K562 (cell line): ENCODE measurements around the gene ZKSCAN3. TPM values are rescaled to one million over a fixed set of nuclear protein-coding genes. Genes with fewer than 3 reads are reported as not detected.

ENCODE experiments used
- FOS ChIP-seq: IDR thresholded peaks from 3 replicates; pipeline ENCODE4 v1.6.1; 2011; ENCODE audit not compliant: insufficient read length; ENCODE audit errors: extremely low read depth
- FUS ChIP-seq: fragments of 200-400 bp; formaldehyde crosslinking; optimal IDR thresholded peaks from 2 replicates; pipeline ENCODE3; 2017; ENCODE audit warnings: low read depth, low read length
- MAFF ChIP-seq: IDR thresholded peaks from 2 replicates; pipeline ENCODE4 v1.6.1; 2012; ENCODE audit warnings: low read length, improper control_type of control experiment
- POLR2AphosphoS2 ChIP-seq: IDR thresholded peaks from 2 replicates; pipeline ENCODE4 v1.6.1; 2012; ENCODE audit warnings: low read length, improper control_type of control experiment
- POLR3A ChIP-seq: IDR thresholded peaks from 2 replicates; pipeline ENCODE4 v1.6.1; 2011; ENCODE audit warnings: borderline replicate concordance, mild to moderate bottlenecking, moderate library complexity; ENCODE audit not compliant: insufficient read length, insufficient read depth; ENCODE audit errors: extremely low read depth
- RBM39 ChIP-seq: fragments of 200-400 bp; formaldehyde crosslinking; optimal IDR thresholded peaks from 2 replicates; pipeline ENCODE3; 2018; ENCODE audit warnings: low read depth, low read length
- SOX6 ChIP-seq: fragments of 450-650 bp; IDR thresholded peaks from 2 replicates; pipeline ENCODE4 v1.6.1; 2014; ENCODE audit warnings: mild to moderate bottlenecking
- TAF1 ChIP-seq: IDR thresholded peaks from 2 replicates; pipeline ENCODE4 v1.6.1; 2011; ENCODE audit warnings: mild to moderate bottlenecking, low read length, moderate library complexity; ENCODE audit not compliant: insufficient read depth, control insufficient read depth, severe bottlenecking; ENCODE audit errors: extremely low read depth
- TCF7 ChIP-seq: sonication (generic); IDR thresholded peaks from 2 replicates; pipeline ENCODE4 v1.6.1; 2016; ENCODE audit warnings: antibody characterized with exemption, borderline replicate concordance
- ZNF263 ChIP-seq: sonication (generic); formaldehyde crosslinking; IDR thresholded peaks from 2 replicates; pipeline ENCODE4 v1.8.0; 2022; ENCODE audit warnings: mild to moderate bottlenecking, missing genetic modification reagents, borderline replicate concordance
- ZNF324 ChIP-seq: fragments of 250-450 bp; sonication (Bioruptor Pico); IDR thresholded peaks from 2 replicates; pipeline ENCODE4 v1.4.0; 2020; ENCODE audit warnings: mild to moderate bottlenecking
- ZNF696 ChIP-seq: fragments of 250-450 bp; sonication (Bioruptor Pico); conservative IDR thresholded peaks from 2 replicates; pipeline ENCODE4 v1.4.0; 2020; ENCODE audit warnings: mild to moderate bottlenecking, moderate library complexity
- polyA plus RNA-seq, 8 experiments: library from polyadenylated mRNA; depleted of rRNA in 4 of 8; stranded (reverse) in 5 of 8; unstranded in 3 of 8; fragments of >200 nt; fragmentation: Nextera tagmentation in 2 of 8; fragmentation: Illumina TruSeq in 1 of 8; extraction: Ambion mirVana in 2 of 8; extraction: Trizol in 1 of 8; gene quantifications; 2 replicates each; pipeline versions ENCODE4 v1.2.1 to v1.2.3, GENCODE V29; 2011 to 2014; ENCODE audit warnings: inconsistent platforms in 1 of 8, missing spikeins in 1 of 8
- total RNA-seq, 7 experiments: library from RNA; depleted of rRNA in 6 of 7; stranded (reverse); fragments of >200 nt in 6 of 7; fragmentation: Illumina TruSeq in 2 of 7; extraction: Trizol in 2 of 7; gene quantifications; 2 replicates each; pipeline versions ENCODE4 v1.2.1 to v1.2.3, GENCODE V29; 2011 to 2021; ENCODE audit warnings: low replicate concordance in 1 of 7
- TF ChIP-seq, protein P1 (sequence below): sonication (generic); formaldehyde crosslinking; IDR thresholded peaks from 2 replicates; pipeline ENCODE4 v1.8.0; 2022; ENCODE audit warnings: missing genetic modification reagents, mild to moderate bottlenecking, borderline replicate concordance
- TF ChIP-seq, protein P2 (sequence below): fragments of 450-650 bp; IDR thresholded peaks from 2 replicates; pipeline ENCODE4 v1.6.1; 2018; ENCODE audit not compliant: partially characterized antibody
- TF ChIP-seq, protein P3 (sequence below): fragments of 250-450 bp; sonication (Bioruptor Pico); IDR thresholded peaks from 2 replicates; pipeline ENCODE4 v1.8.0; 2021; ENCODE audit warnings: moderate library complexity, mild to moderate bottlenecking, inconsistent platforms
- TF ChIP-seq, protein P4 (sequence below): fragments of 250-450 bp; sonication (Bioruptor Pico); IDR thresholded peaks from 2 replicates; pipeline ENCODE4 v1.8.0; 2022; ENCODE audit warnings: inconsistent platforms, mild to moderate bottlenecking, moderate library complexity, borderline replicate concordance

Gene ZKSCAN3
- total and polyA plus RNA-seq, 9 of the 15 experiments (the other 6 are each of a cell fraction or from before 2014, with no cell fraction given) = 3.0 to 12.4 (median 10.2) TPM

DNA sequence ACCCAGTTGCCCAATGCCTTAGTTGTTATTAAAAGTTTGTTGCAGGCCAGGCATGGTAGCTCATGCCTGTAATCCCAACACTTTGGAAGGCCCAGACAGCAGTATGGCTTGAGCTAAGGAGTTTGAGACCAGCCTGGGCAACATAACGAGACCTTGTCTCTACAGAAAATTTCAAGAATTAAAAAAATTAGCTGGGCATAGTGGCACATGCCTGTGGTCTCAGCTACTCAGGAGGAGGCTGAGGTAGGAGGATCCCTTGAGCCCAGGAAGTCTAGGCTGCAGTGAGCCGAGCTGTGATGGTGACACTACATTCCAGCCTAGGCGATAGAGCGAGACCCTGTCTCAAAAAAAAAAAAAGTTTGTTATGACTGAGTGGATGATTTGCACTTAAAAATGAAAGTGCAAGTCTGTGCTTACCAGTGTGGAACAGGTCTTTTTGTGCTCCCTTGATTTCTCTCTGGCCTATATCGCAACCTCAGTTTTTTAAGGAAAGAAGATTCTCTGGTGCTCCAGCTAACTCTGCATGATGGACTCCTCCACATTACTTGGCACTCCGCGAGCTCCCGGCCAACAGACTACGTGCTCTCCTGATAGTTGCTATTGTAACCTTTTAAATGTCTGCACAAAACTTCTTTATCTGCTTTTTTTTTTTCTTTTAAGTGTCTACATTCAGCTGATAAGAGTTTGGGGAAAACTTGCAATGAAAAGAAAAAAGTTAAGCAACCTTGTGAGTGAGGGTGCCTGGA is 22.1 kb downstream of the ZKSCAN3 start (continued):
- TF ChIP-seq, protein P1, sequence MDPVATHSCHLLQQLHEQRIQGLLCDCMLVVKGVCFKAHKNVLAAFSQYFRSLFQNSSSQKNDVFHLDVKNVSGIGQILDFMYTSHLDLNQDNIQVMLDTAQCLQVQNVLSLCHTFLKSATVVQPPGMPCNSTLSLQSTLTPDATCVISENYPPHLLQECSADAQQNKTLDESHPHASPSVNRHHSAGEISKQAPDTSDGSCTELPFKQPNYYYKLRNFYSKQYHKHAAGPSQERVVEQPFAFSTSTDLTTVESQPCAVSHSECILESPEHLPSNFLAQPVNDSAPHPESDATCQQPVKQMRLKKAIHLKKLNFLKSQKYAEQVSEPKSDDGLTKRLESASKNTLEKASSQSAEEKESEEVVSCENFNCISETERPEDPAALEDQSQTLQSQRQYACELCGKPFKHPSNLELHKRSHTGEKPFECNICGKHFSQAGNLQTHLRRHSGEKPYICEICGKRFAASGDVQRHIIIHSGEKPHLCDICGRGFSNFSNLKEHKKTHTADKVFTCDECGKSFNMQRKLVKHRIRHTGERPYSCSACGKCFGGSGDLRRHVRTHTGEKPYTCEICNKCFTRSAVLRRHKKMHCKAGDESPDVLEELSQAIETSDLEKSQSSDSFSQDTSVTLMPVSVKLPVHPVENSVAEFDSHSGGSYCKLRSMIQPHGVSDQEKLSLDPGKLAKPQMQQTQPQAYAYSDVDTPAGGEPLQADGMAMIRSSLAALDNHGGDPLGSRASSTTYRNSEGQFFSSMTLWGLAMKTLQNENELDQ = no peak
- TF ChIP-seq POLR3A (no peak), ZNF324 (peak; percentile 61; the same call in 1 of the 2 replicates), FOS (no peak), FUS (no peak), TAF1 (no peak), RBM39 (no peak), ZNF696 (CRISPR knock-in tag) (no peak), SOX6 (peak; percentile 56; the same call in 1 of the 2 replicates), ZNF263 (CRISPR knock-in tag) (peak; percentile 92), POLR2AphosphoS2 (no peak), TCF7 (no peak), MAFF (no peak)
- TF ChIP-seq, protein P2, sequence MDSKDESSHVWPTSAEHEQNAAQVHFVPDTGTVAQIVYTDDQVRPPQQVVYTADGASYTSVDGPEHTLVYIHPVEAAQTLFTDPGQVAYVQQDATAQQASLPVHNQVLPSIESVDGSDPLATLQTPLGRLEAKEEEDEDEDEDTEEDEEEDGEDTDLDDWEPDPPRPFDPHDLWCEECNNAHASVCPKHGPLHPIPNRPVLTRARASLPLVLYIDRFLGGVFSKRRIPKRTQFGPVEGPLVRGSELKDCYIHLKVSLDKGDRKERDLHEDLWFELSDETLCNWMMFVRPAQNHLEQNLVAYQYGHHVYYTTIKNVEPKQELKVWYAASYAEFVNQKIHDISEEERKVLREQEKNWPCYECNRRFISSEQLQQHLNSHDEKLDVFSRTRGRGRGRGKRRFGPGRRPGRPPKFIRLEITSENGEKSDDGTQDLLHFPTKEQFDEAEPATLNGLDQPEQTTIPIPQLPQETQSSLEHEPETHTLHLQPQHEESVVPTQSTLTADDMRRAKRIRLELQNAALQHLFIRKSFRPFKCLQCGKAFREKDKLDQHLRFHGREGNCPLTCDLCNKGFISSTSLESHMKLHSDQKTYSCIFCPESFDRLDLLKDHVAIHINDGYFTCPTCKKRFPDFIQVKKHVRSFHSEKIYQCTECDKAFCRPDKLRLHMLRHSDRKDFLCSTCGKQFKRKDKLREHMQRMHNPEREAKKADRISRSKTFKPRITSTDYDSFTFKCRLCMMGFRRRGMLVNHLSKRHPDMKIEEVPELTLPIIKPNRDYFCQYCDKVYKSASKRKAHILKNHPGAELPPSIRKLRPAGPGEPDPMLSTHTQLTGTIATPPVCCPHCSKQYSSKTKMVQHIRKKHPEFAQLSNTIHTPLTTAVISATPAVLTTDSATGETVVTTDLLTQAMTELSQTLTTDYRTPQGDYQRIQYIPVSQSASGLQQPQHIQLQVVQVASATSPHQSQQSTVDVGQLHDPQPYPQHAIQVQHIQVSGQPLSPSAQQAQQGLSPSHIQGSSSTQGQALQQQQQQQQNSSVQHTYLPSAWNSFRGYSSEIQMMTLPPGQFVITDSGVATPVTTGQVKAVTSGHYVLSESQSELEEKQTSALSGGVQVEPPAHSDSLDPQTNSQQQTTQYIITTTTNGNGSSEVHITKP = peak; percentile 30
- TF ChIP-seq, protein P3, sequence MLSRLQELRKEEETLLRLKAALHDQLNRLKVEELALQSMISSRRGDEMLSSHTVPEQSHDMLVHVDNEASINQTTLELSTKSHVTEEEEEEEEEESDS (CRISPR knock-in tag) = no peak
- TF ChIP-seq, protein P4, sequence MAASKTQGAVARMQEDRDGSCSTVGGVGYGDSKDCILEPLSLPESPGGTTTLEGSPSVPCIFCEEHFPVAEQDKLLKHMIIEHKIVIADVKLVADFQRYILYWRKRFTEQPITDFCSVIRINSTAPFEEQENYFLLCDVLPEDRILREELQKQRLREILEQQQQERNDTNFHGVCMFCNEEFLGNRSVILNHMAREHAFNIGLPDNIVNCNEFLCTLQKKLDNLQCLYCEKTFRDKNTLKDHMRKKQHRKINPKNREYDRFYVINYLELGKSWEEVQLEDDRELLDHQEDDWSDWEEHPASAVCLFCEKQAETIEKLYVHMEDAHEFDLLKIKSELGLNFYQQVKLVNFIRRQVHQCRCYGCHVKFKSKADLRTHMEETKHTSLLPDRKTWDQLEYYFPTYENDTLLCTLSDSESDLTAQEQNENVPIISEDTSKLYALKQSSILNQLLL = no peak
